ENCODE results near the gene GNE.

DNA sequence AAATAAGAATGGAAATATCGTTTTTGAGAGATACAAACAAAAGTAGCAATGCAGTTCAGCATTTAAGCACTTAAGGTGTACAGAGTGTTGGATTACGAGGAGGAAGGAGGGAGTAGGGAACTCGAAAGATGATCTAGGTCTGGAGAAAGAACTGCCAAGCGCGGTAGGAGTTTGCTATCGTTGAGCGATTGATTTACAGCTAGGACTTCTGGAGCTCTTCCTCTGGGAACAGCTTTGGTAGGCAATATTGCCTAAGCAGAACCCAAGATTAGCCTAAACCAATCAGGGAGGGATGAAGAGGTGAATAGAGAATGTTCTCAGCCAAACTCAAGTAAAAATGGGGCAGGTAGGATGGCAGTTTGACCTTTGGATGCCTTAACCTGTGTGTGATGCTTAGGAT, 66.6 kb downstream of the GNE start:
- TF ChIP-seq, protein P1, sequence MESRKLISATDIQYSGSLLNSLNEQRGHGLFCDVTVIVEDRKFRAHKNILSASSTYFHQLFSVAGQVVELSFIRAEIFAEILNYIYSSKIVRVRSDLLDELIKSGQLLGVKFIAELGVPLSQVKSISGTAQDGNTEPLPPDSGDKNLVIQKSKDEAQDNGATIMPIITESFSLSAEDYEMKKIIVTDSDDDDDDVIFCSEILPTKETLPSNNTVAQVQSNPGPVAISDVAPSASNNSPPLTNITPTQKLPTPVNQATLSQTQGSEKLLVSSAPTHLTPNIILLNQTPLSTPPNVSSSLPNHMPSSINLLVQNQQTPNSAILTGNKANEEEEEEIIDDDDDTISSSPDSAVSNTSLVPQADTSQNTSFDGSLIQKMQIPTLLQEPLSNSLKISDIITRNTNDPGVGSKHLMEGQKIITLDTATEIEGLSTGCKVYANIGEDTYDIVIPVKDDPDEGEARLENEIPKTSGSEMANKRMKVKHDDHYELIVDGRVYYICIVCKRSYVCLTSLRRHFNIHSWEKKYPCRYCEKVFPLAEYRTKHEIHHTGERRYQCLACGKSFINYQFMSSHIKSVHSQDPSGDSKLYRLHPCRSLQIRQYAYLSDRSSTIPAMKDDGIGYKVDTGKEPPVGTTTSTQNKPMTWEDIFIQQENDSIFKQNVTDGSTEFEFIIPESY (CRISPR knock-in tag; IDR thresholded peaks at IDR 0.05): no peak
- TF ChIP-seq U2AF1 (optimal IDR thresholded peaks at IDR 0.05; ENCODE audit: low read depth, low read length): no peak
- no peak for TF ChIP-seq CXXC5 (CRISPR knock-in tag; IDR thresholded peaks at IDR 0.05)
- no peak for TF ChIP-seq SRF (CRISPR knock-in tag; IDR thresholded peaks at IDR 0.05)
- TF ChIP-seq POLR2AphosphoS2 (IDR thresholded peaks at IDR 0.05; ENCODE audit: low read length): no peak
- TF ChIP-seq MEIS2 (IDR thresholded peaks at IDR 0.05; ENCODE audit: partially characterized antibody): peak; percentile 77
- TF ChIP-seq, protein P2, sequence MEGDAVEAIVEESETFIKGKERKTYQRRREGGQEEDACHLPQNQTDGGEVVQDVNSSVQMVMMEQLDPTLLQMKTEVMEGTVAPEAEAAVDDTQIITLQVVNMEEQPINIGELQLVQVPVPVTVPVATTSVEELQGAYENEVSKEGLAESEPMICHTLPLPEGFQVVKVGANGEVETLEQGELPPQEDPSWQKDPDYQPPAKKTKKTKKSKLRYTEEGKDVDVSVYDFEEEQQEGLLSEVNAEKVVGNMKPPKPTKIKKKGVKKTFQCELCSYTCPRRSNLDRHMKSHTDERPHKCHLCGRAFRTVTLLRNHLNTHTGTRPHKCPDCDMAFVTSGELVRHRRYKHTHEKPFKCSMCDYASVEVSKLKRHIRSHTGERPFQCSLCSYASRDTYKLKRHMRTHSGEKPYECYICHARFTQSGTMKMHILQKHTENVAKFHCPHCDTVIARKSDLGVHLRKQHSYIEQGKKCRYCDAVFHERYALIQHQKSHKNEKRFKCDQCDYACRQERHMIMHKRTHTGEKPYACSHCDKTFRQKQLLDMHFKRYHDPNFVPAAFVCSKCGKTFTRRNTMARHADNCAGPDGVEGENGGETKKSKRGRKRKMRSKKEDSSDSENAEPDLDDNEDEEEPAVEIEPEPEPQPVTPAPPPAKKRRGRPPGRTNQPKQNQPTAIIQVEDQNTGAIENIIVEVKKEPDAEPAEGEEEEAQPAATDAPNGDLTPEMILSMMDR (IDR thresholded peaks at IDR 0.05 in 2 of 3, conservative IDR thresholded peaks at IDR 0.05 in 1 of 3; ENCODE audit: insufficient read depth in 2 of 3, low read depth in 1 of 3, low read length in 3 of 3): no peak
- TF ChIP-seq, protein P3, sequence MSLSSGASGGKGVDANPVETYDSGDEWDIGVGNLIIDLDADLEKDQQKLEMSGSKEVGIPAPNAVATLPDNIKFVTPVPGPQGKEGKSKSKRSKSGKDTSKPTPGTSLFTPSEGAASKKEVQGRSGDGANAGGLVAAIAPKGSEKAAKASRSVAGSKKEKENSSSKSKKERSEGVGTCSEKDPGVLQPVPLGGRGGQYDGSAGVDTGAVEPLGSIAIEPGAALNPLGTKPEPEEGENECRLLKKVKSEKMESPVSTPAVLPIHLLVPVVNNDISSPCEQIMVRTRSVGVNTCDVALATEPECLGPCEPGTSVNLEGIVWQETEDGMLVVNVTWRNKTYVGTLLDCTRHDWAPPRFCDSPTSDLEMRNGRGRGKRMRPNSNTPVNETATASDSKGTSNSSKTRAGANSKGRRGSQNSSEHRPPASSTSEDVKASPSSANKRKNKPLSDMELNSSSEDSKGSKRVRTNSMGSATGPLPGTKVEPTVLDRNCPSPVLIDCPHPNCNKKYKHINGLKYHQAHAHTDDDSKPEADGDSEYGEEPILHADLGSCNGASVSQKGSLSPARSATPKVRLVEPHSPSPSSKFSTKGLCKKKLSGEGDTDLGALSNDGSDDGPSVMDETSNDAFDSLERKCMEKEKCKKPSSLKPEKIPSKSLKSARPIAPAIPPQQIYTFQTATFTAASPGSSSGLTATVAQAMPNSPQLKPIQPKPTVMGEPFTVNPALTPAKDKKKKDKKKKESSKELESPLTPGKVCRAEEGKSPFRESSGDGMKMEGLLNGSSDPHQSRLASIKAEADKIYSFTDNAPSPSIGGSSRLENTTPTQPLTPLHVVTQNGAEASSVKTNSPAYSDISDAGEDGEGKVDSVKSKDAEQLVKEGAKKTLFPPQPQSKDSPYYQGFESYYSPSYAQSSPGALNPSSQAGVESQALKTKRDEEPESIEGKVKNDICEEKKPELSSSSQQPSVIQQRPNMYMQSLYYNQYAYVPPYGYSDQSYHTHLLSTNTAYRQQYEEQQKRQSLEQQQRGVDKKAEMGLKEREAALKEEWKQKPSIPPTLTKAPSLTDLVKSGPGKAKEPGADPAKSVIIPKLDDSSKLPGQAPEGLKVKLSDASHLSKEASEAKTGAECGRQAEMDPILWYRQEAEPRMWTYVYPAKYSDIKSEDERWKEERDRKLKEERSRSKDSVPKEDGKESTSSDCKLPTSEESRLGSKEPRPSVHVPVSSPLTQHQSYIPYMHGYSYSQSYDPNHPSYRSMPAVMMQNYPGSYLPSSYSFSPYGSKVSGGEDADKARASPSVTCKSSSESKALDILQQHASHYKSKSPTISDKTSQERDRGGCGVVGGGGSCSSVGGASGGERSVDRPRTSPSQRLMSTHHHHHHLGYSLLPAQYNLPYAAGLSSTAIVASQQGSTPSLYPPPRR (CRISPR knock-in tag; IDR thresholded peaks at IDR 0.05; ENCODE audit: borderline replicate concordance): no peak
- TF ChIP-seq SIN3B (IDR thresholded peaks at IDR 0.05; ENCODE audit: low read depth): no peak
- TF ChIP-seq SREBF2 (CRISPR knock-in tag; IDR thresholded peaks at IDR 0.05): no peak
- TF ChIP-seq FOS (IDR thresholded peaks at IDR 0.05; ENCODE audit: extremely low read depth, insufficient read length): no peak
- no peak for TF ChIP-seq TARDBP (IDR thresholded peaks at IDR 0.05)

Measured in K562 (cell line).